ENCODE results near the gene FAM180A. TPM values are rescaled to one million over a fixed set of nuclear protein-coding genes. Genes with fewer than 3 reads are reported as not detected.

The FAM180A gene
- total RNA-seq, 3 donors from 2014 or later (not counting 1 experiment from before 2014, with no cell fraction given): not detected

DNA sequence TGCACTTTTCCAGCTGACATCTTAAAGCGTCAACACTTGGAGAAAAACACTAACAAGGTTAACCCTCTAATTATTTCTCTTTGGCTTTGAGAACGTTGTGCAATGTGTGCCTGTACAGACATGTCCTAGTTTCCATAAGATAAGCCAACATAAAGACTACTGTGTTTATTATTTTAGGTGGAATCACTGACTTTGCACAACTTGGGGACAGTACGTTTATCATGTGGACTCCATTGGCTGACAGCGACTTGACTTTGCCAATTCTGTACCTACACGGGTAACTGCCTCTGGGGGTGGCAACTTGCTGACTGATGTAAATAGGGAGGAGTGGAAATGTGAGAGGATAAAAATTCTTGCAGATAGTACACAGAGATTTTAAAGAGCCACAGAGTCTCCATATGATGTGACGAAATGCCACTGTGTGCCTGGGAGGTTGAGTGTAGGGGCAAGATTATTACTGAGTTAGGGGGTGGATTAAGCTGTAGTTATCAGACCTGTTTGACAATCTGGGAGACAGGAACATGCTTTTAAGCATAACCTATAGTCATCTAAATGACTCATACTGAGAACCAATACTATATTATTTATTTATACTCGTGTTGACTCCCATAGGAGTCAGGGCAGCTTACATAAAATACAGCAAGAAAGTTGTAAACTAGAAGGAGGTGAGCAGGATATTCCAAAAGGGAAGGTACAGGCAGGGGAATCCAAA lies 41.6 kb downstream of the FAM180A start:
- Histone ChIP-seq H3K27ac (ENCODE audit: low read length) (no peak overlapping the region), H3K9me3 (ENCODE audit: control insufficient read depth, insufficient read depth, low read length) (no peaks in the 10 kb centered on the region), H3K4me1 (ENCODE audit: control insufficient read depth, insufficient read depth, low read length) (no peaks in the 10 kb centered on the region), H3K27me3 (ENCODE audit: control insufficient read depth, insufficient read depth, low read length) (no peaks in the 10 kb centered on the region), H3K36me3 (ENCODE audit: control insufficient read depth, insufficient read depth, low read length) (no peaks in the 10 kb centered on the region), H3K4me3 (ENCODE audit: low read length) (no peak overlapping the region)
- H3K27me3 Mint-ChIP-seq (ENCODE audit: low read depth in 2 of 2): no peaks in the 10 kb centered on the region
- intact Hi-C loops (cut with micrococcal nuclease): no loop called here
- 95% methylated on average over 5 of the region's 7 CpGs for WGBS (ENCODE audit: insufficient coverage)
- TF ChIP-seq, protein P1, sequence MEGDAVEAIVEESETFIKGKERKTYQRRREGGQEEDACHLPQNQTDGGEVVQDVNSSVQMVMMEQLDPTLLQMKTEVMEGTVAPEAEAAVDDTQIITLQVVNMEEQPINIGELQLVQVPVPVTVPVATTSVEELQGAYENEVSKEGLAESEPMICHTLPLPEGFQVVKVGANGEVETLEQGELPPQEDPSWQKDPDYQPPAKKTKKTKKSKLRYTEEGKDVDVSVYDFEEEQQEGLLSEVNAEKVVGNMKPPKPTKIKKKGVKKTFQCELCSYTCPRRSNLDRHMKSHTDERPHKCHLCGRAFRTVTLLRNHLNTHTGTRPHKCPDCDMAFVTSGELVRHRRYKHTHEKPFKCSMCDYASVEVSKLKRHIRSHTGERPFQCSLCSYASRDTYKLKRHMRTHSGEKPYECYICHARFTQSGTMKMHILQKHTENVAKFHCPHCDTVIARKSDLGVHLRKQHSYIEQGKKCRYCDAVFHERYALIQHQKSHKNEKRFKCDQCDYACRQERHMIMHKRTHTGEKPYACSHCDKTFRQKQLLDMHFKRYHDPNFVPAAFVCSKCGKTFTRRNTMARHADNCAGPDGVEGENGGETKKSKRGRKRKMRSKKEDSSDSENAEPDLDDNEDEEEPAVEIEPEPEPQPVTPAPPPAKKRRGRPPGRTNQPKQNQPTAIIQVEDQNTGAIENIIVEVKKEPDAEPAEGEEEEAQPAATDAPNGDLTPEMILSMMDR (IDR thresholded peaks at IDR 0.05): no peak
- H3K9me3 Mint-ChIP-seq: no peaks in the 10 kb centered on the region
- H3K36me3 Mint-ChIP-seq: no peaks in the 10 kb centered on the region
- H3K4me1 Mint-ChIP-seq: no peaks in the 10 kb centered on the region
- ATAC-seq (no peak), DNase-seq (no peak)
- H3K4me3 Mint-ChIP-seq: no peak overlapping the region
- no peak overlapping the region for H3K27ac Mint-ChIP-seq

DNA sequence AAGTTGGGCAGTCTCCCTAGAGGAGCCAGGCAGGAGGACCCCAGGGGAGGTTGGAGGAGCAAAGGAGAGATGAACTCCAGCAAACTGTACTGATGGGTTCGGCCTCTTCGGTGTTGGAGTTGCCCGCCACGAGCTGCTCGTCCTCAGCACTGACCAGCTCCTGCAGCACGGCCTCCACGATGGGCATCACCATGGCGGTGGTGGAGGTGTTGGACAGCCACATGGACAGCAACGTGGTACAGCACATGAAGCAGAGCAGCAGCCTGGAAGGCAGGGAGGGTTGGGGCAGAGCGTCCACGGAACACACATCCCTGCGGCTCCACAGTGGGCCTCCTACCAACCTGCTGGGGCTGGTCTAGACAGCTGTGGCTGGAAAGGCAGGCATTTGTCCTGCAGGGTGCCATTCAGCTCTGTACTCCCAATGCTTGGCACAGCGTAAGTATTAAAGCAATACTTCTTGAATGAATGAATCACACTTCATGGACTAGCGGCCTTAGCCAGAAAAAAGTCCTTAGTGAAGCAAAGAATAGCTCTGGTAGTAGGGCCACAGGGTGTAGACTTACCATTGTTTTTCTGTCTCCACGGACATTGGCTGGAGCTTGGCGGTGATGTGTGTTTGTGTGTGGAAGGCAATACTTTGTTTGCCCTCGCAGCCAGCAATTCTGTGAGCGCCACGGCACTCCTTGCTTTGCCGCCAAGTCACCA lies 42.4 kb downstream of the FAM180A start:
- Histone ChIP-seq H3K27ac (ENCODE audit: low read length) (no peak overlapping the region), H3K36me3 (ENCODE audit: control insufficient read depth, insufficient read depth, low read length) (no peaks in the 10 kb centered on the region), H3K4me1 (ENCODE audit: control insufficient read depth, insufficient read depth, low read length) (no peaks in the 10 kb centered on the region), H3K9me3 (ENCODE audit: control insufficient read depth, insufficient read depth, low read length) (no peaks in the 10 kb centered on the region), H3K4me3 (ENCODE audit: low read length) (no peak overlapping the region), H3K27me3 (ENCODE audit: control insufficient read depth, insufficient read depth, low read length) (no peaks in the 10 kb centered on the region)
- TF ChIP-seq, protein P1 (IDR thresholded peaks at IDR 0.05): no peak
- no peaks in the 10 kb centered on the region for H3K4me1 Mint-ChIP-seq
- H3K36me3 Mint-ChIP-seq: no peaks in the 10 kb centered on the region
- no peaks in the 10 kb centered on the region for H3K9me3 Mint-ChIP-seq
- ATAC-seq (no peak), DNase-seq (no peak)
- intact Hi-C loops (cut with micrococcal nuclease): no loop called here
- WGBS (ENCODE audit: insufficient coverage): 92% methylated on average over 20 of the region's 20 CpGs
- H3K27me3 Mint-ChIP-seq (ENCODE audit: low read depth in 2 of 2): no peaks in the 10 kb centered on the region
- H3K4me3 Mint-ChIP-seq: no peak overlapping the region
- H3K27ac Mint-ChIP-seq: no peak overlapping the region

DNA sequence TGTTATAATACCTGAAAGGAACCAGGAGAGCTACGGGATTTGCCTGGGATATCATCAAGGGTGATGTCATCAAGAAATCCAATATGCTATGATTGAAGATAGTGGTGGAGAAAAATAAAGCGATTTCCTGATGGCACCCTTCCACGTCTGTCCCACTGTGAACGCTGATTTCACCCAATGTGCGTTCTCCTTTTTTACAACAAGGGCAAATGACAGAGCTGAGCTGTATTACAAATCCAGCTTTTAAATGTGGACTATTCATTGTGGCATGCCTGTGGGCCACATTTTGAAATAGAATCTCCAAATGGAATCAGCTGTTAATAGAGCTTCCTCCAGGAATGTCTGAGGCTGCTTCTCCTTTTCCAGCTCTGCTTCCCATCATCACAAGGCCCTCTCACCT lies 43.9 kb downstream of the FAM180A start:
- Histone ChIP-seq H3K27ac (ENCODE audit: low read length) (no peak overlapping the region), H3K27me3 (ENCODE audit: control insufficient read depth, insufficient read depth, low read length) (no peaks in the 10 kb centered on the region), H3K4me1 (ENCODE audit: control insufficient read depth, insufficient read depth, low read length) (no peaks in the 10 kb centered on the region), H3K36me3 (ENCODE audit: control insufficient read depth, insufficient read depth, low read length) (no peaks in the 10 kb centered on the region), H3K4me3 (ENCODE audit: low read length) (no peak overlapping the region), H3K9me3 (ENCODE audit: control insufficient read depth, insufficient read depth, low read length) (no peaks in the 10 kb centered on the region)
- H3K9me3 Mint-ChIP-seq: no peaks in the 10 kb centered on the region
- WGBS (ENCODE audit: insufficient coverage): 89% methylated on average over 5 of the region's 5 CpGs
- H3K27ac Mint-ChIP-seq: no peak overlapping the region
- no peak for ATAC-seq
- DNase-seq: no peak
- no peaks in the 10 kb centered on the region for H3K36me3 Mint-ChIP-seq
- TF ChIP-seq, protein P1 (IDR thresholded peaks at IDR 0.05): no peak
- no peaks in the 10 kb centered on the region for H3K4me1 Mint-ChIP-seq
- H3K4me3 Mint-ChIP-seq: no peak overlapping the region
- intact Hi-C loops (cut with micrococcal nuclease): no loop called here
- H3K27me3 Mint-ChIP-seq (ENCODE audit: low read depth in 2 of 2): no peaks in the 10 kb centered on the region
